ENCODE measurements around the gene ACTR10. TPM values are rescaled to one million over a fixed set of nuclear protein-coding genes. Genes with fewer than 3 reads are reported as not detected.
"Not testable (repeated sequence)": the region's sequence is repeated elsewhere in the genome, so short reads cannot be mapped to it uniquely, and the experiment has no call there.

ACTR10 gene
- total RNA-seq, 3 donors from 2014 or later: 29.0 to 35.4 (median 34.4) TPM

DNA sequence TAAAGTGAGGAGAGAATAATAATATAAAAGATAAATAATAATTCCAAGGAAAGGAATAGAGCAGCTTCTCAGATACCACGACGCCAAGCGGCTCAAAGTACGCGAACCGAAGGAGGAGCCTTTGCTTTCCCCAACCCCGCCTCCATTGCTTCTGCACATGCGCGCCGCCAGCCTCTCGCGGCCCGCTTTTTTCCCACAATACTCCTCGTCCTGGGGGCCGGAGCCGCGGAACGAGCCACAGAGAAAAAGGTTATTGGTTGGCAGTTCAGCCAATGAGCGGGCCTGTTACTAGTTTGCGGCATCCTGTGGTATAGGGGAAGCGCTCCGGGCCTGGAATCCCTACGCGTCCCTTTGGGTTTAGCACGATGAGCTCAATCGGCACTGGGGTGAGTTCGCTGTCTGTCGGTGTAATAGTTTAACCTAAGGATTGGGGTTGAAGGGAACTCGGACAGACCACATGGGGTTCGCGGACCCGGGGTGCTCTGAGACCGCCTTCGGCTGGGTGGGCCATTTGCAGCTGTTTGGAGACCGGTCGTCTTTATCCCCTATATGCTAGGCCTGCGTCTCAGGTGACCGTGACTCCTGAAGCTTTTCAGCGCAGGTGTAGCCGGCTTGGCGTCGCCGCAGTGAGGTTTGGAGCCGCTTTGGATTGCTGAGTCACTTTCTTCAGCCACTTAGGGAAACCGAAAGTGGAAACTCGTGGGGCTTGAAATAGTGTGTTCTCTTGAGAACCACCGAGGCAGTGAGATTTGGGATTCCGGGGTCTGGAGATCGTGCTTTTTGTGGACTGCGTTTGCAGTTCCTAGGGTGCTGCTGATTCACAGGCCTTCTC, 44.8 kb downstream of the ACTR10 start, which contains the start of gene PSMA3:
PSMA3 (plus strand) TSS at position 288 of the 832 bp plus-strand sequence; CDS start at position 366, 78 bp downstream.
- H3K4me3 Mint-ChIP-seq: peak within 1 kb of the TSS; percentile 94
- no peaks in the 10 kb centered on the region for H3K27me3 Mint-ChIP-seq (ENCODE audit: low read depth)
- ATAC-seq: peak; percentile 91 to 94
- H3K36me3 Mint-ChIP-seq (ENCODE audit: insufficient read depth): peaks cover 9% of the 10 kb centered on the region
- H3K9me3 Mint-ChIP-seq: no peaks in the 10 kb centered on the region
- H3K4me1 Mint-ChIP-seq (ENCODE audit: low read depth): peaks cover 41% of the 10 kb centered on the region
- DNase-seq: peak; percentile 96

GRCh38 chr14:58245562-58245961, 45.6 kb downstream of the ACTR10 start:
- H3K27me3 Mint-ChIP-seq (ENCODE audit: low read depth): no peaks in the 10 kb centered on the region
- no peaks in the 10 kb centered on the region for H3K9me3 Mint-ChIP-seq
- peaks cover 14% of the 10 kb centered on the region for H3K36me3 Mint-ChIP-seq (ENCODE audit: insufficient read depth)
- H3K4me1 Mint-ChIP-seq (ENCODE audit: low read depth): peaks cover 41% of the 10 kb centered on the region
- DNase-seq (no peak), ATAC-seq (no peak)
- H3K4me3 Mint-ChIP-seq: peak overlapping the region; percentile 94

- ATAC-seq: no peak
- Mint-ChIP-seq H3K4me1 (ENCODE audit: low read depth) (peaks cover 36% of the 10 kb centered on the region), H3K4me3 (no peak overlapping the region), H3K9me3 (no peaks in the 10 kb centered on the region), H3K36me3 (ENCODE audit: insufficient read depth) (peaks cover 34% of the 10 kb centered on the region), H3K27me3 (ENCODE audit: low read depth) (no peaks in the 10 kb centered on the region)
- no peak for DNase-seq
These were observed 49.7 kb downstream of the ACTR10 start for GRCh38 chr14:58249611-58250010.

DNA sequence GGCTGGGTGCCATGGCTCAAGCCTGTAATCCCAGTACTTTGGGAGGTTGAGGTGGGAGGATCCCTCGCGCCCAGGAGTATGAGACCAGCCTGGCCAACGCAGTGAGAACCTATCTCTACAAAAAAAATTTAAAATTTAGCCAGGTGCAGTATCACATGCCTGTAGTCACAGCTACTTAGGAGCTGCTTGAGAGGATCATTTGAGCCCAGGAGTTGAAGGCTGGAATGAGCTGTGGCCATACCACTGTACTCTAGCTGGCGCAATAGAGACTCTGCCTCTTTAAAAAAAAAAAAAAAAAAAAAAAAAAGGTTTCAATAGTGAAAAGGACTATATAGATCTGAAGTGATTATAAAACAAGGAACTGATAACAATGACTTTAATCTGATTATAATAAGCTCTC, 58.2 kb downstream of the ACTR10 start:
- no peaks in the 10 kb centered on the region for H3K9me3 Mint-ChIP-seq
- no peaks in the 10 kb centered on the region for H3K27me3 Mint-ChIP-seq (ENCODE audit: low read depth)
- peaks cover 14% of the 10 kb centered on the region for H3K4me1 Mint-ChIP-seq (ENCODE audit: low read depth)
- no peak overlapping the region for H3K4me3 Mint-ChIP-seq
- no peak for DNase-seq
- H3K36me3 Mint-ChIP-seq (ENCODE audit: insufficient read depth): peaks cover 22% of the 10 kb centered on the region
- ATAC-seq: no peak

- not testable (repeated sequence) for H3K9me3 Mint-ChIP-seq; H3K4me3 Mint-ChIP-seq; H3K27me3 Mint-ChIP-seq (ENCODE audit: low read depth); DNase-seq; ATAC-seq
- peaks cover 18% of the 10 kb centered on the region for H3K4me1 Mint-ChIP-seq (ENCODE audit: low read depth)
- peaks cover 35% of the 10 kb centered on the region for H3K36me3 Mint-ChIP-seq (ENCODE audit: insufficient read depth)
These were observed 62.1 kb downstream of the ACTR10 start for GRCh38 chr14:58262005-58262404.

- ATAC-seq (no peak), DNase-seq (no peak)
- Mint-ChIP-seq H3K36me3 (ENCODE audit: insufficient read depth) (peaks cover 36% of the 10 kb centered on the region), H3K4me3 (no peak overlapping the region), H3K27me3 (ENCODE audit: low read depth) (no peaks in the 10 kb centered on the region), H3K4me1 (ENCODE audit: low read depth) (peaks cover 16% of the 10 kb centered on the region), H3K9me3 (no peaks in the 10 kb centered on the region)
These were observed 65.5 kb downstream of the ACTR10 start for GRCh38 chr14:58265401-58265800.

GRCh38 chr14:58270628-58271027, 70.7 kb downstream of the ACTR10 start:
- Mint-ChIP-seq H3K9me3 (no peaks in the 10 kb centered on the region), H3K4me3 (no peak overlapping the region), H3K27me3 (ENCODE audit: low read depth) (no peaks in the 10 kb centered on the region), H3K36me3 (ENCODE audit: insufficient read depth) (peaks cover 52% of the 10 kb centered on the region), H3K4me1 (ENCODE audit: low read depth) (peaks cover 40% of the 10 kb centered on the region)
- ATAC-seq (peak; percentile 51 to 65), DNase-seq (no peak)

DNA sequence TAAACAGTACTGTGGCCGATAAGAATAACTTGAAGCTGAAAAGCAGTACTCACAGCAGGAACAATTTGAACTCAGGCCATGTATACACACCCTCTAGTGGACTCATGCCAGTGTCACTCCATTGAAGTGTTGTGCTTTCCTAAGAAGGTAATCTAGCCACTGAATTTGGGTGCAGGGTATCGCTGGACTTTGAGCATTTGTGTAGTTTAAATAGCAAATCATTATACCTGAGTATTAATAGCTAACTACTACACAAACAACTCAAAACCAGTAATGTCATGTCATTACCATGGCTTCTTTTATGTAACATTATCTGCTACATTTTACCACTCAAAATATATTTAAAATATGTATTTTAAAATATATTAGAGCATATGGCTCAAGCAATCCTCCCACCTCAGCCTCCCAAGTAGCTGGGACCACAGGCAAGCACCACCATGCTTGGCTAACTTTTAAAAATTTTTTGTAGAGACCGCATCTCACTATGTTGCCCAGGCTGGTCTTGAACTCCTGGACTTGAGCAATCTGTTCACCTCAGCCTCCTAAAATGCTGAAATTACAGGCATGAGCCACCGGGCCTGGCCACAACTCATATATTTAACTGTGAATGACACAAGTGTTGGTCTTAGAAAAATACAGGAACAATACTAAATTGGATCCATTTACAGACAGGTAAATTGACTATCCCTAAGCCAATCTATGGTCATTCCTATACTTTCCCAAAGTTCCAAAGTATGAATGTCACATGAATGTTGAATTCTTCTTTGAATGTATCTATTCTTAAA, 72.8 kb downstream of the ACTR10 start:
- ATAC-seq (no peak), DNase-seq (no peak)
- Mint-ChIP-seq H3K27me3 (ENCODE audit: low read depth) (no peaks in the 10 kb centered on the region), H3K4me1 (ENCODE audit: low read depth) (peaks cover 47% of the 10 kb centered on the region), H3K4me3 (no peak overlapping the region), H3K36me3 (ENCODE audit: insufficient read depth) (peaks cover 45% of the 10 kb centered on the region), H3K9me3 (no peaks in the 10 kb centered on the region)

- Mint-ChIP-seq H3K4me3 (no peak overlapping the region), H3K36me3 (ENCODE audit: insufficient read depth) (peaks cover 45% of the 10 kb centered on the region), H3K9me3 (no peaks in the 10 kb centered on the region), H3K4me1 (ENCODE audit: low read depth) (peaks cover 48% of the 10 kb centered on the region), H3K27me3 (ENCODE audit: low read depth) (no peaks in the 10 kb centered on the region)
- DNase-seq (no peak), ATAC-seq (no peak)
These were observed 74.9 kb downstream of the ACTR10 start for GRCh38 chr14:58274881-58275280.

DNA sequence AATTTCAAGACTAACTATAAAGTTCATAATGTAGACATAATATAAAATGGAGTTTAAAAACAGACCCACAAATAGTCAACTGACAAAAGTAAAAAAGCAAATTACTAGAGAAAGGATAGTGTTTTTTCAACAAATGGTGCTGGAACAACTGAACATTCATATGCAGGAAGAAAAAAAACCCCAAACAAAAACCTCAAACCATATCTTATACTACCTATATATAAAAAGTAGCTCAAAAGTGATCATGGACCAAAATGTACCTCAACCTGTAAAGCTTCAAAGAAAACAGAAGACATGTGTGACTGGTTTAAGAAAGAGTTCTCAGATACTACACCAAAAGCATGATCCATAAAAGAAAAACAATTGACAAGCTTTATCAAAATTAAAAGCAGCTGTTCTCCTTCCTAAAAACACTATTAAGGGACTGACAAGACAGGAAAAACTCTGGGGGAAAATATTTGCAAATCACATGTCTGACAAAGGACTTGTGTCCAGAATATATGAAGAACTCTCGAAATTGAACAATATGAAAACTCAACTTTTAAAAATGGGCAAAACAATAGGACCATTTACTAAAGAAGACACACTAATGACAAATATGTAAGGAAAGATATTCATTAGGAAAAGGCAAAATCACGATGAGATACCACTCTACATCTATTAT, 75.7 kb downstream of the ACTR10 start:
- H3K27me3 Mint-ChIP-seq (ENCODE audit: low read depth): no peaks in the 10 kb centered on the region
- H3K9me3 Mint-ChIP-seq: no peaks in the 10 kb centered on the region
- peak overlapping the region; percentile 19 for H3K4me3 Mint-ChIP-seq
- peaks cover 49% of the 10 kb centered on the region for H3K4me1 Mint-ChIP-seq (ENCODE audit: low read depth)
- DNase-seq: no peak
- peak in 1 of 2 donors; percentile 34 for ATAC-seq
- peaks cover 40% of the 10 kb centered on the region for H3K36me3 Mint-ChIP-seq (ENCODE audit: insufficient read depth)

- Mint-ChIP-seq H3K27me3 (ENCODE audit: low read depth) (no peaks in the 10 kb centered on the region), H3K4me3 (no peak overlapping the region), H3K4me1 (ENCODE audit: low read depth) (peaks cover 51% of the 10 kb centered on the region), H3K9me3 (no peaks in the 10 kb centered on the region), H3K36me3 (ENCODE audit: insufficient read depth) (peaks cover 40% of the 10 kb centered on the region)
- DNase-seq (no peak), ATAC-seq (peak; percentile 51 to 57)
These were observed 76.3 kb downstream of the ACTR10 start for GRCh38 chr14:58276208-58276607.

GRCh38 chr14:58278177-58278576, 78.2 kb downstream of the ACTR10 start:
- no peak for DNase-seq
- no peaks in the 10 kb centered on the region for H3K9me3 Mint-ChIP-seq
- ATAC-seq: no peak
- H3K36me3 Mint-ChIP-seq (ENCODE audit: insufficient read depth): peaks cover 48% of the 10 kb centered on the region
- no peaks in the 10 kb centered on the region for H3K27me3 Mint-ChIP-seq (ENCODE audit: low read depth)
- H3K4me1 Mint-ChIP-seq (ENCODE audit: low read depth): peaks cover 67% of the 10 kb centered on the region
- H3K4me3 Mint-ChIP-seq: no peak overlapping the region

DNA sequence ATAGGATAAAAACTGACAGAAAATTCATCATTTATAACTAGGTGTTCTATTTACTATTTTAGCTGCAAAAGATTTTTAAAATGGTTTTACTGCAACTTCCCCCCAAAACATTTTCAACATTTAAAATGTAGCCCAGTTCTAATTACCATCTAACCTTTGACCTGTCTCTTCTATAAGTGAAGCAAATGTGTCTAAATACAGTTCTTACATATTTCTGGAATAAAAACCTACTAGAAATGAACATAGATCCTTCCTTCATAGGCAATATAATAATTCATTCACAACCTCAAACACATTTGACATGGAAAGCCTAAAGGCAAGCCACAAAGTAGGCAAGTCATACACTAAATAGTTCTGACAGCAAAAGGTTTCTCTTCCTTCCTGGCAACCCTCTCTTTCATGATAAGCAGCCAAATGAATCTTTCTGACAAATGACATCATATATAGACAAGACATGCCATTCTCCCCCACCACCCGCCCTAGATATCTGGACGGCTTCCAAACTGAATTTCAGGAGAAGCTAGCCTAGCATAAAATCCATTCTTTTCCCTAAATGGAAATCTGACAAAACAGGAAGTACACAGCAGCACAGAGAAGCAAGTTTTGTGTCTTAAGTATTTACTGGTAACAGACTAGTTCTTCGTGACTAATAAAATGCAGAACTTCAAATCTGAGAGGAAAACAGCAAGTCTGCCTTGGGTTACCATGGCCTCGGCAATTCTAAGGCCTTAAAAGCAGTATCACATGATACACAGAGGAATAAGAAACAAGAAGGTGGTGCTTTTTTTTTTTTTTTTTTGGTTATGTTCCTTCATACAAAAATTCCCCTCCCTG, 81.2 kb downstream of the ACTR10 start:
- peaks cover 52% of the 10 kb centered on the region for H3K36me3 Mint-ChIP-seq (ENCODE audit: insufficient read depth)

More for the DNA sequence above, 81.2 kb downstream of the ACTR10 start:
- ATAC-seq (peak; percentile 83 to 84), DNase-seq (no peak)
- peak overlapping the region; percentile 57 for H3K4me3 Mint-ChIP-seq
- H3K27me3 Mint-ChIP-seq (ENCODE audit: low read depth): no peaks in the 10 kb centered on the region
- peaks cover 64% of the 10 kb centered on the region for H3K4me1 Mint-ChIP-seq (ENCODE audit: low read depth)
- H3K9me3 Mint-ChIP-seq: no peaks in the 10 kb centered on the region
